ENCODE results near the gene JMJD4. TPM values are rescaled to one million over a fixed set of nuclear protein-coding genes. Genes with fewer than 3 reads are reported as not detected.

JMJD4 gene
- total and polyA plus RNA-seq, 2 of the 4 experiments (the other 2 are of a cell fraction) = 24.6 to 28.5 TPM

- Histone ChIP-seq H2BK20ac (ENCODE audit: low read depth, low read length) (no peak overlapping the region), H3K9me3 (ENCODE audit: control insufficient read depth, insufficient read depth, low read length) (no peaks in the 10 kb centered on the region), H4K91ac (ENCODE audit: insufficient read depth, low read depth, low read length) (no peak overlapping the region), H3K4me2 (ENCODE audit: low read depth, low read length) (no peak overlapping the region), H3K23ac (ENCODE audit: low read depth, low read length) (no peak overlapping the region), H2BK5ac (ENCODE audit: low read depth, low read length, poor library complexity, severe bottlenecking) (no peak overlapping the region), H2BK120ac (ENCODE audit: low read depth, low read length) (no peak overlapping the region), H3K79me1 (ENCODE audit: low read depth in 1 of 2, low read length in 2 of 2) (peaks cover 12 to 58% of the 10 kb centered on the region in 2 experiments), H3K36me3 (ENCODE audit: control insufficient read depth, insufficient read depth, low read length) (peaks cover 37% of the 10 kb centered on the region), H4K20me1 (ENCODE audit: insufficient read depth, low read length) (peaks cover 40% of the 10 kb centered on the region), H3K56ac (ENCODE audit: extremely low read depth, insufficient read depth, low read length) (no peak overlapping the region), H3K18ac (ENCODE audit: low read depth, low read length) (no peak overlapping the region), H2AK5ac (ENCODE audit: low read depth, low read length) (no peak overlapping the region), H2AK9ac (replicated peaks; ENCODE audit: low read depth, low read length, poor library complexity) (peak overlapping the region; percentile 47), H3K27ac (ENCODE audit: insufficient read depth, low read length) (no peak overlapping the region), H3K27me3 (ENCODE audit: control insufficient read depth, insufficient read depth, low read length) (no peaks in the 10 kb centered on the region), H4K5ac (ENCODE audit: low read depth, low read length) (no peak overlapping the region), H3K14ac (replicated peaks; ENCODE audit: low read depth, low read length) (no peak overlapping the region), H3K4me3 (ENCODE audit: insufficient read depth, low read depth, low read length) (no peak overlapping the region), H3K4ac (ENCODE audit: low read depth, low read length) (no peak overlapping the region), H2AFZ (replicated peaks; ENCODE audit: low read length, poor library complexity) (no peak overlapping the region), H3K9ac (ENCODE audit: low read depth, low read length) (no peak overlapping the region), H4K8ac (ENCODE audit: low read depth in 2 of 2, low read length in 2 of 2) (no peak overlapping the region), H3K4me1 (ENCODE audit: control insufficient read depth, insufficient read depth, low read length) (peaks cover 13% of the 10 kb centered on the region), H2BK15ac (ENCODE audit: low read depth, low read length) (no peak overlapping the region), H3K9me1 (ENCODE audit: insufficient read depth, low read length) (peaks cover 9% of the 10 kb centered on the region)
- WGBS, 2 experiments (ENCODE audit: extremely low coverage in 2 of 2, insufficient read length in 1 of 2) = 72% methylated on average over 3 of the region's 17 CpGs; no CpG with 5 or more reads in 1 of the 2 experiments
- ATAC-seq (ENCODE audit: low read depth) (no peak), DNase-seq (peak; percentile 33)
- ChIA-PET CTCF (interaction anchor here (0.6 kb wide), 1 partner anchor 181 kb away, joined by 3 read pairs; no protein-coding TSS in a partner anchor), POLR2A (ENCODE audit: unreplicated experiment) (interaction anchor here (0.6 kb wide), 1 partner anchor 310 kb away, joined by 6 read pairs; no protein-coding TSS in a partner anchor)
- no TSS peak for BruUV-seq (replicated peaks)
- in situ Hi-C loops (cut with MboI; ENCODE audit: low sequenced_read_pairs) = loop anchor here (10.0 kb wide), 1 partner anchor 319 kb away; the partner anchor contains the start of gene ARF1
- intact Hi-C loops (cut with micrococcal nuclease) = no loop called here
- TF ChIP-seq CEBPB (IDR thresholded peaks at IDR 0.05; ENCODE audit: low read depth, low read length) (no peak), RFX5 (IDR thresholded peaks at IDR 0.05; ENCODE audit: low read depth, low read length) (no peak), CHD1 (IDR thresholded peaks at IDR 0.05; ENCODE audit: low read depth, low read length) (no peak), RCOR1 (IDR thresholded peaks at IDR 0.05; ENCODE audit: insufficient replicate concordance, low read length) (no peak), MAFK (IDR thresholded peaks at IDR 0.05; ENCODE audit: low read depth, low read length) (no peak), SMC3 (IDR thresholded peaks at IDR 0.05; ENCODE audit: low read depth, low read length) (no peak), MXI1 (IDR thresholded peaks at IDR 0.05; ENCODE audit: borderline replicate concordance, low read depth, low read length) (no peak), POLR2A (IDR thresholded peaks at IDR 0.05; ENCODE audit: low read depth, low read length) (no peak), USF2 (IDR thresholded peaks at IDR 0.05; ENCODE audit: low read depth, low read length) (no peak), MAZ (IDR thresholded peaks at IDR 0.05; ENCODE audit: borderline replicate concordance, low read depth, low read length) (no peak), BHLHE40 (IDR thresholded peaks at IDR 0.05; ENCODE audit: low read depth, low read length) (no peak), RAD21 (IDR thresholded peaks at IDR 0.05; ENCODE audit: low read length) (no peak)
- TF ChIP-seq, protein P1, sequence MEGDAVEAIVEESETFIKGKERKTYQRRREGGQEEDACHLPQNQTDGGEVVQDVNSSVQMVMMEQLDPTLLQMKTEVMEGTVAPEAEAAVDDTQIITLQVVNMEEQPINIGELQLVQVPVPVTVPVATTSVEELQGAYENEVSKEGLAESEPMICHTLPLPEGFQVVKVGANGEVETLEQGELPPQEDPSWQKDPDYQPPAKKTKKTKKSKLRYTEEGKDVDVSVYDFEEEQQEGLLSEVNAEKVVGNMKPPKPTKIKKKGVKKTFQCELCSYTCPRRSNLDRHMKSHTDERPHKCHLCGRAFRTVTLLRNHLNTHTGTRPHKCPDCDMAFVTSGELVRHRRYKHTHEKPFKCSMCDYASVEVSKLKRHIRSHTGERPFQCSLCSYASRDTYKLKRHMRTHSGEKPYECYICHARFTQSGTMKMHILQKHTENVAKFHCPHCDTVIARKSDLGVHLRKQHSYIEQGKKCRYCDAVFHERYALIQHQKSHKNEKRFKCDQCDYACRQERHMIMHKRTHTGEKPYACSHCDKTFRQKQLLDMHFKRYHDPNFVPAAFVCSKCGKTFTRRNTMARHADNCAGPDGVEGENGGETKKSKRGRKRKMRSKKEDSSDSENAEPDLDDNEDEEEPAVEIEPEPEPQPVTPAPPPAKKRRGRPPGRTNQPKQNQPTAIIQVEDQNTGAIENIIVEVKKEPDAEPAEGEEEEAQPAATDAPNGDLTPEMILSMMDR (conservative IDR thresholded peaks at IDR 0.05; ENCODE audit: low read depth, low read length) = no peak
- TF ChIP-seq, protein P2, sequence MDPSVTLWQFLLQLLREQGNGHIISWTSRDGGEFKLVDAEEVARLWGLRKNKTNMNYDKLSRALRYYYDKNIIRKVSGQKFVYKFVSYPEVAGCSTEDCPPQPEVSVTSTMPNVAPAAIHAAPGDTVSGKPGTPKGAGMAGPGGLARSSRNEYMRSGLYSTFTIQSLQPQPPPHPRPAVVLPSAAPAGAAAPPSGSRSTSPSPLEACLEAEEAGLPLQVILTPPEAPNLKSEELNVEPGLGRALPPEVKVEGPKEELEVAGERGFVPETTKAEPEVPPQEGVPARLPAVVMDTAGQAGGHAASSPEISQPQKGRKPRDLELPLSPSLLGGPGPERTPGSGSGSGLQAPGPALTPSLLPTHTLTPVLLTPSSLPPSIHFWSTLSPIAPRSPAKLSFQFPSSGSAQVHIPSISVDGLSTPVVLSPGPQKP (IDR thresholded peaks at IDR 0.05; ENCODE audit: borderline replicate concordance, low read depth, low read length) = no peak
- dilution Hi-C loops (cut with HindIII; ENCODE audit: low sequenced_read_pairs, unreplicated experiment) = no loop called here
Observed at GRCh38 chr1:227766015-227766634, 31.0 kb upstream of the JMJD4 start.
